Endothelial cell of umbilical vein (primary cell): ENCODE results near the gene CLEC16A. TPM values are rescaled to one million over a fixed set of nuclear protein-coding genes. Genes with fewer than 3 reads are reported as not detected.
A peak's percentile ranks its signal among the peaks of the same experiment; 100 is the strongest.

Experiments
- BruUV-seq: library from RNA; stranded (reverse); fragments of 400-500 nt; replicated peaks from 2 replicates; lab custom pipeline; 2021; lab: Mats Ljungman, UMichigan
- CTCF ChIA-PET: fragments of 300-600, 350-600 bp; sonication (Branson Sonifier 250); formaldehyde crosslinking; loops from one replicate; lab custom pipeline; 2021; ENCODE audit warnings: antibody characterized with exemption, inconsistent platforms; lab: Charles Lee
- POLR2A ChIA-PET: fragments of 300-600, 350-600 bp; sonication (Branson Sonifier 250); formaldehyde crosslinking; loops from one replicate; lab custom pipeline; 2021; ENCODE audit warnings: antibody characterized with exemption, inconsistent platforms; lab: Charles Lee
- DNase-seq: peaks from one replicate; pipeline ENCODE4 v3.0.0-alpha.2; 2011; ENCODE audit warnings: low read depth, low spot score
- FAIRE-seq: peaks from 2 replicates; lab custom pipeline; 2011; peaks lifted over from hg19 to GRCh38; lab: Jason Lieb, UNC
- H2AFZ ChIP-seq: 2 replicates; pipeline ENCODE4 v1.6.0; 2012; ENCODE audit warnings: low read depth, low read length, control low read depth, inconsistent platforms
- H3K27ac ChIP-seq: 2 replicates; pipeline ENCODE4 v1.5.1; 2011; ENCODE audit warnings: low read depth, mild to moderate bottlenecking, control low read depth, low read length, moderate library complexity; ENCODE audit not compliant: insufficient read depth
- H3K27me3 ChIP-seq, 2 experiments: 2 replicates each; pipeline versions ENCODE4 v1.6.0 to v1.6.1; 2011; ENCODE audit warnings: low read length in 2 of 2, mixed read lengths in 1 of 2; ENCODE audit not compliant: control insufficient read depth in 2 of 2, insufficient read depth in 2 of 2
- H3K36me3 ChIP-seq, 2 experiments: 2 replicates in 1 of 2; 3 replicates in 1 of 2; pipeline ENCODE4 v1.5.1; 2011; ENCODE audit warnings: low read length in 2 of 2, mild to moderate bottlenecking in 1 of 2, moderate library complexity in 1 of 2; ENCODE audit not compliant: control insufficient read depth in 2 of 2, insufficient read depth in 2 of 2; ENCODE audit errors: extremely low read depth in 1 of 2
- H3K4me1 ChIP-seq: 3 replicates; pipeline ENCODE4 v1.5.1; 2011; ENCODE audit warnings: mild to moderate bottlenecking, low read length; ENCODE audit not compliant: control insufficient read depth, insufficient read depth; ENCODE audit errors: extremely low read depth
- H3K4me2 ChIP-seq: 2 replicates; pipeline ENCODE4 v1.6.1; 2011; ENCODE audit warnings: low read length, control low read depth, mixed read lengths; ENCODE audit not compliant: insufficient read depth
- H3K4me3 ChIP-seq, 3 experiments: fragments of 200-600 bp in 1 of 3; sonication (generic), shearing (Covaris generic) in 1 of 3; replicated peaks in 1 of 3; 2 replicates each; pipeline ENCODE4 v1.5.1; 2011 to 2016; ENCODE audit warnings: control low read depth in 3 of 3, low read length in 3 of 3, mild to moderate bottlenecking in 2 of 3, inconsistent platforms in 1 of 3, low read depth in 1 of 3, moderate library complexity in 1 of 3; ENCODE audit not compliant: insufficient read depth in 1 of 3
- H3K79me2 ChIP-seq: 2 replicates; pipeline ENCODE4 v1.6.0; 2012; ENCODE audit warnings: low read length, inconsistent platforms; ENCODE audit not compliant: control insufficient read depth, insufficient read depth
- H3K9ac ChIP-seq: replicated peaks from 2 replicates; pipeline ENCODE3; 2011; ENCODE audit warnings: low read length, control low read depth; ENCODE audit not compliant: insufficient read depth; ENCODE audit errors: extremely low read depth
- H3K9me1 ChIP-seq: replicated peaks from 3 replicates; pipeline ENCODE4 v1.6.0; 2011; ENCODE audit warnings: mild to moderate bottlenecking, low read length; ENCODE audit not compliant: control insufficient read depth, insufficient read depth; ENCODE audit errors: extremely low read depth
- H3K9me3 ChIP-seq: replicated peaks from 2 replicates; pipeline ENCODE4 v1.5.1; 2012; ENCODE audit warnings: low read length, inconsistent platforms; ENCODE audit not compliant: control insufficient read depth, insufficient read depth
- H4K20me1 ChIP-seq: replicated peaks from 2 replicates; pipeline ENCODE3; 2011; ENCODE audit warnings: mild to moderate bottlenecking, low read length; ENCODE audit not compliant: control insufficient read depth, insufficient read depth; ENCODE audit errors: extremely low read depth
- EZH2 ChIP-seq: IDR thresholded peaks from 2 replicates; pipeline ENCODE4 v1.6.1; 2012; ENCODE audit warnings: borderline replicate concordance, low read depth, mild to moderate bottlenecking, moderate library complexity, low read length, inconsistent platforms; ENCODE audit not compliant: severe bottlenecking
- FOS ChIP-seq: IDR thresholded peaks from 2 replicates; pipeline ENCODE4 v1.6.1; 2011; ENCODE audit warnings: mild to moderate bottlenecking, low read length, moderate library complexity, borderline replicate concordance; ENCODE audit not compliant: insufficient read depth
- JUN ChIP-seq: IDR thresholded peaks from 2 replicates; pipeline ENCODE4 v1.6.1; 2011; ENCODE audit warnings: borderline replicate concordance, low read depth; ENCODE audit not compliant: insufficient read length, insufficient read depth
- MYC ChIP-seq: IDR thresholded peaks from one replicate; pipeline ENCODE4 v1.6.1; 2011; ENCODE audit warnings: mild to moderate bottlenecking, low read depth, low read length
- POLR2AphosphoS5 ChIP-seq: IDR thresholded peaks from 2 replicates; pipeline ENCODE4 v1.6.1; 2012; ENCODE audit warnings: low read depth, mild to moderate bottlenecking, control low read depth, low read length, moderate library complexity; ENCODE audit not compliant: insufficient read depth
- dilution Hi-C: fragments of 300-500 bp; cut with MboI; formaldehyde crosslinking; loops from one replicate; pipeline ENCODE4 v1.15.0; 2019; ENCODE audit warnings: low sequenced_read_pairs; ENCODE audit not compliant: extremely low pct_ligation_motif_present
- intact Hi-C: fragments of 100-400 bp; cut with micrococcal nuclease; formaldehyde crosslinking; loops from one replicate; pipeline ENCODE4 v1.10.0; 2022
- polyA plus RNA-seq, 4 experiments: library from polyadenylated mRNA; depleted of rRNA in 3 of 4; stranded (reverse) in 3 of 4; unstranded in 1 of 4; fragments of >200 nt; gene quantifications; 2 replicates each; pipeline versions ENCODE4 v1.2.1 to v1.2.3, GENCODE V29; 2011 to 2012; ENCODE audit warnings: missing spikeins in 1 of 4
- total RNA-seq: library from RNA; stranded (reverse); gene quantifications from 2 replicates; pipeline ENCODE4 v1.2.3, GENCODE V29; 2021
- TF ChIP-seq, protein P1 (sequence below): IDR thresholded peaks from 2 replicates; pipeline ENCODE4 v1.6.1; 2011; ENCODE audit not compliant: insufficient read depth, insufficient read length

CLEC16A gene
- total and polyA plus RNA-seq, 2 donors (not counting 3 experiments of a cell fraction or from before 2014, with no cell fraction given) = 11.4 to 23.3 TPM

DNA sequence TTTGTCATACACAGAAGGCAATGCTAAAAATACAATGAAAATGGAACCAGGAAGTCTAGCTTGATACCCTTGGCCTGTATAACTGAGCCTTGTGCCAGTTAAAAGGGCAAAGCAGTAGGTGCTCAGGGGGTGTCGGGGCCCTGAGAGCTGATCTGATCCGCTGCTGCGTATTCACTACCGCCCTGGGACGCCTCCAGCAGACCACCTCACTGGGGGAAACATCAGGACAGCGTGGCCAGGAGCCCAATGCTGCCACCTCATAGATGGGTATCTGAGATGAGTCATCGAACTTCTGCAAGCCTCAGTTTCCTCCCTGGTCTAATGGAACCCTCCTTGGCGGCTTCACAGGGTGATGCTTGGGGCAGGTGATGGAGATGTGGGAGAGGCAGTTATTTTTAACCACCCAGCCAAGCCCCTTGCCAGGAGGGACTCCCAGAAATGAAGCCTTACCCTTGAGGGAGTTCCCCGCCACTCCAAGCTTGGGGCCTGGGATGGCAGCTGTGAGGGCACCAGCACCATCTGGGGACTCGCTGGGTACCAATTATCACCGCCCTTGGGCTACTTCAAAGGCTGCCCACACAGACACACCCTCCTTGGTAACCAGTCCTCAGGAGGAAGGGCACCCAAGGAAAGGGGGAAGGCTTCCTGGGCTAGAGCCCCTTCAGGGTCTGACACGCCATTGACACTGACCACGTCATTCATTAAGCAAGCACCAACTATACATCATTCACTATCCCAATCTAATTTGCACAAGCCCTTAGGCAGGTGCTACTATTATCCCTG is 9.8 kb upstream of the CLEC16A start:
- FAIRE-seq = no peak

DNA sequence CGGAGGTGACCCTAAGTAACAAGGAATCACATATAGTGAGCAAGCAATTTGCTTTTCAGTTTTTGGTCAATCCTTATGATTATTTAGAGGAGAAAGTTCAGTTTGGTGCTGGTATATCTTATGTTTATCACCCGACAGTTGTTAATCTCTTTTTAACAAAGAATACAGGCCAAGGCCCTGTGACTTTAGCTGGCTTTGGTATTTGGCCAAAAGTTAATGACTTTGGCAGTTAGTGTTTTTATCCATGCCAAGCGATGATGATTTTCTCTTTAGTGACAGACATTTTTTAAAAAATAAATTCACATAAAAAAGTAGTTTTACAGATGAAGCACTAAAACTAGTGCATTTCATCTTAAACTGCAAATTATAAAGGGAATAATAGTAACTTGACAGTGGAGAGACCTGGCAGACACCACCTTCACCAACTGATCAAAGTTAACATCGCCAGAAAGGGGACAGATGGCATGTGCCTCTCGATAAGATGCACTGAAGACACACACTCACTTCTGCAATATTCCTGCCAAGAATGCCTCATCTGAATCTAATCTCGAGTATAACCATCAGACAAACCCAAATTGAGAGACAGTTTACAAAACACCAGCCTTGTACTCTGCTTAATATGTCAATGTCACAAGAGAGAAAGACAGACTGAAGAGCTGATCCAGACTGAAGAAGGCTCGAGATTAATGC is 9.0 kb upstream of the CLEC16A start:
- peaks cover 0 to 11% of the 10 kb centered on the region in 2 experiments for H3K36me3 ChIP-seq
- intact Hi-C loops = no loop called here
- no peak overlapping the region for H3K27ac ChIP-seq
- POLR2A ChIA-PET = no interaction called here
- DNase-seq (no peak), FAIRE-seq (peak; percentile 65)
- CTCF ChIA-PET = no interaction called here
- no peak for TF ChIP-seq POLR2AphosphoS5
- TF ChIP-seq, protein P1, sequence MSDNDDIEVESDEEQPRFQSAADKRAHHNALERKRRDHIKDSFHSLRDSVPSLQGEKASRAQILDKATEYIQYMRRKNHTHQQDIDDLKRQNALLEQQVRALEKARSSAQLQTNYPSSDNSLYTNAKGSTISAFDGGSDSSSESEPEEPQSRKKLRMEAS = no peak
- TF ChIP-seq FOS = no peak
- no peak for TF ChIP-seq MYC
- H3K9ac ChIP-seq = no peak overlapping the region
- no peak overlapping the region for H3K4me2 ChIP-seq
- dilution Hi-C loops = no loop called here
- H3K79me2 ChIP-seq = peaks cover 45% of the 10 kb centered on the region
- no peaks in the 10 kb centered on the region for H3K9me1 ChIP-seq
- H3K4me3 ChIP-seq = no peak overlapping the region
- H3K9me3 ChIP-seq = no peaks in the 10 kb centered on the region
- no peaks in the 10 kb centered on the region for H3K27me3 ChIP-seq
- H3K4me1 ChIP-seq = peaks cover 35% of the 10 kb centered on the region
- no peak overlapping the region for H2AFZ ChIP-seq
- no TSS peak for BruUV-seq
- H4K20me1 ChIP-seq = peaks cover 5% of the 10 kb centered on the region

More for the DNA sequence above, 9.8 kb upstream of the CLEC16A start:
- H4K20me1 ChIP-seq = peaks cover 5% of the 10 kb centered on the region
- ChIA-PET POLR2A (no interaction called here), CTCF (no interaction called here)
- TF ChIP-seq FOS (no peak), EZH2 (no peak), JUN (peak; percentile 20)
- TF ChIP-seq, protein P1 = no peak
- peaks cover 27% of the 10 kb centered on the region for H3K4me1 ChIP-seq
- H3K9ac ChIP-seq = no peak overlapping the region
- peaks cover 0 to 11% of the 10 kb centered on the region in 2 experiments for H3K36me3 ChIP-seq
- H3K9me3 ChIP-seq = no peaks in the 10 kb centered on the region
- no peak overlapping the region for H3K4me2 ChIP-seq
- no peaks in the 10 kb centered on the region for H3K27me3 ChIP-seq
- no peak overlapping the region for H3K27ac ChIP-seq
- no peak overlapping the region for H3K4me3 ChIP-seq
- BruUV-seq = no TSS peak
- DNase-seq = no peak
- no peaks in the 10 kb centered on the region for H3K9me1 ChIP-seq
- dilution Hi-C loops (no loop called here), intact Hi-C loops (no loop called here)
- H3K79me2 ChIP-seq = peaks cover 37% of the 10 kb centered on the region
- no peak overlapping the region for H2AFZ ChIP-seq
